Body of pancreas (tissue), 4 donors: Measurements from ENCODE around the gene ADGRF1. TPM values are rescaled to one million over a fixed set of nuclear protein-coding genes. Genes with fewer than 3 reads are reported as not detected.

ENCODE experiments used
- ATAC-seq: fragments of 150-250 bp; one replicate; pipeline ENCODE4 v1.9.1; 2016
- DNase-seq, 4 donors: peaks; one replicate each; pipeline ENCODE4 v3.0.0-alpha.2; 2019
- H3K27ac ChIP-seq, 4 donors: fragments of 200-600 bp; sonication (generic); 1 replicate in 3 of 4; 2 replicates in 1 of 4; pipeline versions ENCODE4 v1.5.1 to v1.6.1; 2016 to 2019; ENCODE audit warnings: mild to moderate bottlenecking in 1 of 4, mixed read lengths in 1 of 4, moderate library complexity in 1 of 4
- H3K27me3 ChIP-seq, 2 donors: fragments of 200-600 bp; sonication (generic); one replicate each; pipeline ENCODE4 v1.6.0; 2016; ENCODE audit warnings: mild to moderate bottlenecking in 1 of 2
- H3K36me3 ChIP-seq, 2 donors: fragments of 200-600 bp; sonication (generic); replicated peaks in 1 of 2; 2 replicates each; pipeline ENCODE4 v1.5.1; 2016; ENCODE audit warnings: low read depth in 2 of 2; ENCODE audit not compliant: insufficient read depth in 1 of 2
- H3K4me1 ChIP-seq: fragments of 200-600 bp; sonication (generic); one replicate; pipeline ENCODE4 v1.6.0; 2016
- H3K4me3 ChIP-seq, 2 donors: fragments of 200-600 bp; sonication (generic); 1 replicate in 1 of 2; 2 replicates in 1 of 2; pipeline ENCODE4 v1.5.1; 2016 to 2019
- H3K9me3 ChIP-seq, 3 donors: fragments of 200-600 bp; sonication (generic); 1 replicate in 2 of 3; 2 replicates in 1 of 3; pipeline ENCODE4 v1.5.1; 2016
- CTCF ChIP-seq, 7 experiments: fragments of 450-650 bp in 4 of 7; fragments of 200-600 bp in 3 of 7; sonication (generic) in 3 of 7; IDR thresholded peaks; one replicate each; pipeline ENCODE4 v1.5.1; 2016 to 2019; ENCODE audit warnings: antibody characterized with exemption in 7 of 7
- POLR2A ChIP-seq, 3 donors: fragments of 450-650 bp; IDR thresholded peaks; one replicate each; pipeline ENCODE4 v1.6.1; 2016; ENCODE audit warnings: antibody characterized with exemption in 3 of 3, mild to moderate bottlenecking in 2 of 3
- WGBS, 2 donors: methylation state at CpG; one replicate each; pipeline ENCODE4 v1.1.5; 2017; 5-methylcytosine and 5-hydroxymethylcytosine counted together
- intact Hi-C: fragments of 100-400 bp; cut with DNase I; formaldehyde crosslinking; loops from one replicate; pipeline ENCODE4 v1.15.1; 2023
- total RNA-seq, 2 donors: library from RNA; depleted of rRNA; stranded (reverse); fragments of >200 nt; gene quantifications; one replicate each; pipeline ENCODE4 v1.1.0, GENCODE V29; 2016

The ADGRF1 gene
- total RNA-seq, 2 donors from 2014 or later = 0.52 TPM; not detected in 1

- H3K9me3 ChIP-seq = no peaks in the 10 kb centered on the region
- no peak for ATAC-seq
- no peak overlapping the region for H3K27ac ChIP-seq
- DNase-seq = no peak
- no peaks in the 10 kb centered on the region for H3K27me3 ChIP-seq
- H3K4me3 ChIP-seq = no peak overlapping the region
- WGBS, 2 donors = 94% methylated on average over 1 of the region's 1 CpG
- no peaks in the 10 kb centered on the region for H3K4me1 ChIP-seq
- intact Hi-C loops = no loop called here
- TF ChIP-seq CTCF (IDR thresholded peaks at IDR 0.05) (no peak), POLR2A (IDR thresholded peaks at IDR 0.05) (no peak)
- H3K36me3 ChIP-seq = no peaks in the 10 kb centered on the region
These were observed 36.6 kb downstream of the ADGRF1 start for GRCh38 chr6:47005486-47005885.

GRCh38 chr6:47004463-47004862 lies 37.7 kb downstream of the ADGRF1 start:
- Histone ChIP-seq H3K27me3 (no peaks in the 10 kb centered on the region), H3K4me3 (no peak overlapping the region), H3K4me1 (no peaks in the 10 kb centered on the region), H3K9me3 (no peaks in the 10 kb centered on the region), H3K36me3 (no peaks in the 10 kb centered on the region), H3K27ac (no peak overlapping the region)
- ATAC-seq = no peak
- TF ChIP-seq POLR2A (IDR thresholded peaks at IDR 0.05) (no peak), CTCF (IDR thresholded peaks at IDR 0.05) (no peak)
- no peak for DNase-seq
- 60 to 63% methylated on average over 3 of the region's 3 CpGs for WGBS, 2 donors
- intact Hi-C loops = no loop called here

- Histone ChIP-seq H3K27ac (no peak overlapping the region), H3K4me3 (no peak overlapping the region), H3K36me3 (no peaks in the 10 kb centered on the region), H3K27me3 (no peaks in the 10 kb centered on the region), H3K9me3 (no peaks in the 10 kb centered on the region), H3K4me1 (no peaks in the 10 kb centered on the region)
- 76 to 85% methylated on average over 4 of the region's 4 CpGs for WGBS, 2 donors
- ATAC-seq (no peak), DNase-seq (no peak)
- intact Hi-C loops = no loop called here
- TF ChIP-seq CTCF (IDR thresholded peaks at IDR 0.05) (no peak), POLR2A (IDR thresholded peaks at IDR 0.05) (no peak)
These were observed 41.3 kb downstream of the ADGRF1 start for GRCh38 chr6:47000842-47001241.

GRCh38 chr6:46998436-46999017 lies 43.6 kb downstream of the ADGRF1 start:
- Histone ChIP-seq H3K4me3 (no peak overlapping the region), H3K27me3 (no peaks in the 10 kb centered on the region), H3K36me3 (no peaks in the 10 kb centered on the region), H3K4me1 (no peaks in the 10 kb centered on the region), H3K27ac (no peak overlapping the region), H3K9me3 (no peaks in the 10 kb centered on the region)
- TF ChIP-seq CTCF (IDR thresholded peaks at IDR 0.05) (no peak), POLR2A (IDR thresholded peaks at IDR 0.05) (no peak)
- WGBS, 2 donors = 91 to 93% methylated on average over 1 of the region's 1 CpG
- DNase-seq (no peak), ATAC-seq (no peak)
- intact Hi-C loops = loop anchor here (10.0 kb wide), 1 partner anchor 134 kb away; no protein-coding TSS in a partner anchor

- no peak for DNase-seq
- no peak for ATAC-seq
- intact Hi-C loops = loop anchor here (10.0 kb wide), 1 partner anchor 133 kb away; no protein-coding TSS in a partner anchor
These were observed 44.5 kb downstream of the ADGRF1 start for GRCh38 chr6:46997646-46998045.

More at GRCh38 chr6:46997646-46998045, 44.5 kb downstream of the ADGRF1 start:
- H3K27me3 ChIP-seq = no peaks in the 10 kb centered on the region
- no peaks in the 10 kb centered on the region for H3K36me3 ChIP-seq
- no peak overlapping the region for H3K27ac ChIP-seq
- WGBS, 2 donors = 85 to 93% methylated on average over 1 of the region's 1 CpG
- no peak overlapping the region for H3K4me3 ChIP-seq
- H3K4me1 ChIP-seq = no peaks in the 10 kb centered on the region
- no peaks in the 10 kb centered on the region for H3K9me3 ChIP-seq
- TF ChIP-seq POLR2A (IDR thresholded peaks at IDR 0.05) (no peak), CTCF (IDR thresholded peaks at IDR 0.05) (no peak)
